Fibroblast of skin of abdomen (primary cell): ENCODE data around the gene TRAP1.

ENCODE experiments used
- DNase-seq: peaks from one replicate; pipeline ENCODE4 v3.0.0-alpha.2; 2013

TRAP1 gene

DNA sequence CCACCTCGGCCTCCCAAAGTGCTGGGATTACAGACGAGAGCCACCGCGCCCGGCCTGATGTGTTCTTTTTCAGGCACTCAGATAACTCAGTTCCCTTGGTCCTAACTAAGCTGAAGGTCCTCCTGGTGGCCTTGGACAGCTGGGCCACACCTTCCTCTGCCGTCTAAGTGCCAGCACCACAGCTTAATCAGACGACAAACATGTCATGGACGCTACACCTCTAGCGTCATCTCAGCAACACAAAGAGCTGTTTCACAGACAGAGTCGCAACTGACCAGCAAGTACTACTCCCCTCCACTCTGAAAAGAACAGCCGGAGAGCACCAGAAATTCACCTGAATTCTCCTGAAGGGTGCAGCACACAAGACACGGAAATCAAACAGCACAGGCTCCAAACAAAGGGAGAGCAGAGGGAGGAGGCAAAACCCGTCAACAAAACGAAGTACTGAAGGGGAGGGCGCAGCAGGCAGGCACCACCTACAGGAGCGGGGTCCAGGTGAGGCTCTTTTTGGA, 4.4 kb downstream of the TRAP1 start:
- DNase-seq, result no peak

DNA sequence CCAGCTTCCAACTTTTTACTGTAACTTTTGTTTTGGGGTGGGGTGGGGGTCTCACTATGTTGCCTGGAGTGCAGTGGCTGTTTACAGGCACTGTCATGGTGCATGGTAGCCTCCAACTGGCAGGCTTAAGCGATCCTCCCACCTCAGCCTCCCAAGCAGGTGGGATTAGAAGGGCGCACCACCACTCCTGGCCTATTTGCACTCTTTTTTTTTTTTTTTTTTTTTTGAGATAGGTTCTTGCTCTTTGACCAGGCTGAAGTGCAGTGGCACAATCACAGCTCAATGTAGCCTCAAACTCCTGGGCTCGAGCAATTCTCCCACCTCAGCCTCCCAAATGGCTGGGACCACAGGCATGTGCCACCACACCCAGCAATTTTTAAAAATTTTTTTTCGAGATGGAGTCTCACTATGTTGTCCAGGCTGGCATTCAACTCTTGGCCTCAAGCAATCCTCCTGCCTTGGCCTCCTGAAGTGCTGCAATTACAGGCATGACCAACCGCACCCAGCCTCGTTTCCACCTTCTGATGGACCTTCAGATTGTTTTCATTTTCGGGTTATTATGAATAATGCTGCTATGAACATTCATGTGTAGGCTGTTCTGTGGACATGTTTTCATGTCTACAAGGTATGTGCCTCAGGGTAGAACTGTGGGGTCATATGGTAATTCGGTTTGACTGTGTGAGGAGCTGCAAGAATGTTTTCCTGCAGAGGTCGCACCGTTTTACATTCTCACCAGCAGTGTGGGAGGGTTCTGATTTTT, 10.9 kb downstream of the TRAP1 start:
- no peak for DNase-seq

DNA sequence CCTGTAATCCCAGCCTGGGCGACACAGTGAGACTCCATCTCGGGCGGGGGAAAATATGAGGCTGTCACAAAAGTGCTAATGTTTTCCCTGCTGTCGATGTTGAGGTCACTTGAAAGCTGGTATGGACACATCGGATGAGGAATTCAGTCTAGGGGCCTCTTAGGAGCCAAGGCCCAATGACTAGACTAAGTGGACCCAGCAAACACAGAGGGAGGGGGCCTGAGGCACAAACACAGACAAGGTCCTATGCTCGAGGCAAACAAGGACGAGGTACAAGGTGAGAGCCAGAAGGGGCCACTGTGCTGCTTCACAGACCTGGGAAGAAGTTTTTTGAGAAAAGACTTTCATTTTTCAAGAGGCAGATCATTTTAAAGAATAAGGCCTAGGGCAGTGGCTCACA, 15.2 kb downstream of the TRAP1 start:
- no peak for DNase-seq

DNA sequence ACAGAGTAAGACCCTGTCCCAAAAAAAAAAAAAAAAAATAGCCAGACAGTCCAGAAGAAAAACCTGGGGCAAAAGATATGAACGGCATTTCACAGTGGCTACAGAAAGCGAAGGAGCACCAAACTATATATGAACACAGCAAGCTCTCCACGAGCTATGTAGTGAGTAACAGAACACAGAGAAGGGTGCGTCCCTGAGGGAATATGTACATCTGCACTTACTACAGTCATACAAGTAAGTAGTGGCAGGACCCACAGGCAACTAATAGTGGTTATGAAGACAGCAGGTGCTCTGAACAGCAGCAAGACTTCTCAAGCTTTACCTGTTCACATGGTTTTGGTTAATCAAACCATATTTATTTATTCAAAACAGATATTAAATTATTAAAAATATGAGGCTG, 15.8 kb downstream of the TRAP1 start:
- no peak for DNase-seq

DNA sequence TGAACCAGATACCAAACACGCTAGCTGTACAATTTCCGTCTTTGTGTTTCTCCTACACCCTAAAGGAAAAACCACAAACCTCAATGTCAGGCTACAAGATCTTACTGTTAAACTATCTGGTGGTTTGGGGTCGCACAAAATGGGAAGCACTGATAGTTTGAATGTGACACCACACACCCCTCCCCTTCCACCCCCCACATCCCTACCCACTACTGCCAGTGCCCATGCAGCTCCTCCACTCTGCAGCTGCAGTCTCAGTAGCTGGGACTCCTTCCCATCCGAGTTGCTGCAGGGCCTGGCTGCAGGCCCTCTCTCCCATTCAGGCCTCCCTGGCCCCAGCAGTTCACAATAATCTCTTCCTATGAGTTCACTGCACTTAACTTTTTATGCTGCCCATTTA, 18.4 kb downstream of the TRAP1 start:
- DNase-seq, result no peak

DNA sequence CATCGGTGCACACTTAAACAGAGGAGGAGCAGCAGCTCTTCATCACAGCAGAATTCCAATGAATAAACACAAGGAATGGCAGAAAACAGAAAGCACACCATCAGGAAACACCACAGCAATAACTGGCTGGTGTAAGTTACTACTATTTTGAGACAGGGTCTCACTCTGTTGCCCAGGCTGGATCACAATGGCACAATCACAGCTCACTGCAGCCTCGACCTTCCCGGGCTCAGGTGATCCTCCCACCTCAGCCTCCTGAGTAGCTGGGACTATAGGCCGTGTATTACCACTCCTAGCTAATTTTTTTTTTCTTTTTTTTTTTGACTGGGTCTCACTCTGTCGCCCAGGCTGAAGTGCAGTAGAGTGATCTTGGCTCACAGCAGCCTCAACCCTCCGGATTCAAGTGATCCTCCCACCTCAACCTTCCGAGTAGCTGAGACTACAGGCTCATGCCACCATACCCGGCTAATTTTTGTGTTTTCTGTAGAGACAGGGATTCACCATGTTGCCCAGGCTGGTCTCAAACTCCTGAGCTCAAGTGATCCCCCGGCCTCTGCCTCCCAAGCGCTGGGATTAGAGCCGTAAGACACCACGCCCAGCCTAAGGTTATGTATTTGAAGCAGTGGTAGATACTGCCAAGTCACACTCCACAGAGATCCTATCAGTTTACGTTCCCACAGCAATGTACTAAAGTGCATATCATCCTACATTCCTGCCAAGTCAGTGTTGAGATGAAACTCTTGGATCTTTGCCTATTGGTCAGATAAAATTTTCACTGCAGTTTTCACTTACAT, 20.7 kb downstream of the TRAP1 start:
- DNase-seq, result peak; percentile 71

DNA sequence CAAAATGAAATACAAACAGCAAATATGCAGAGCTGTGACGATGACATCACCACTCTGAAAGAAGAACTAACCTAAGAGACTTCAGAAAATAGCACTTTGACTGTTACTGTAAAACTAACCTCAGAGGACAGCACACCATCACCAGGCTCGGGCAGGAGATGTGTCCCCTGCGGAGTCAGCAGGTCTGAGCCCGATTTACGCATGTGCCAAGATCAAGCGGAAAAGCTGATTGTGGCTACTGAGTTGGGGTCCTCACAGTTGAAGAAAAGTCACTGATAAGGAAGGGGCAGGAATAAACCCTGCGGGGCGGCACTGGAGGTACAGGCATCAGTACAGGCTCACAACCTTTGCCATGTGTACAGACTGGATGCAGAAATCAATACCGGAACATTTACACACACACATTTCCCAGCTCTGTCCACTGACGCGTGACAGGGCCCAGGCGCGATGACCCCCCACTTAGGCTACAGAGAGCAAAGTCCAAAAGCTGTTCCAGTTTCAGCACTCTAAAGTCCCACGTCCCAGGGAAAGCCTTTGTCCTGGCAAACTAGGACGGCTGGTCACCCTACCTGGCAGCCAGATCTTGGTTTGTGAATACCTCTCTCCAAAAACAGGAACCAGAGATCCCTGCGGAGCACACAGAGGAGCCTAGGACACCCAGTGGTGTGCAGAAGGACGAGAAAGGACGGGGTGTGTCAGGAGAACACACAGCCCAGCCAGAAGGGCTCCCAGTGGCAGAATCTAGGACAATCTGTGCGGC, 21.5 kb downstream of the TRAP1 start:
- DNase-seq, result no peak

DNA sequence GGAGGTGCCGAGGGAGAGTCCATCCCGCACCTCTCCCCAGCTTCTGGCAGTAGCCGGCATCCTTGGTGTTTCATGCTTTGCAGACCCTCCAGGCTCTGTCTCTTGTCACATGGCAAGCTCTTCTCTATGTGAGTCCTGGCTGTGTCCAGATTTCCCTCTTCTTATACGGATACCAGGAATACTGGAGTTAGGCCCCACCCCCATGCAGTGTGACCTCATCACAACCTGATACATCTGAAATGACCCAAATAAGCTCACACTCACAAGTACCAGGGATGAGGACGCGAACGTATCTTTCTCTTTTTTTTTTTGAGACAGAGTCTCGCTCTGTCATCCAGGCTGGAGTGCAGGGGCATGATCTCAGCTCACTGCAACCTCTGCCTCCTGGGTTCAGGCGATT, 23.3 kb downstream of the TRAP1 start:
- no peak for DNase-seq

DNA sequence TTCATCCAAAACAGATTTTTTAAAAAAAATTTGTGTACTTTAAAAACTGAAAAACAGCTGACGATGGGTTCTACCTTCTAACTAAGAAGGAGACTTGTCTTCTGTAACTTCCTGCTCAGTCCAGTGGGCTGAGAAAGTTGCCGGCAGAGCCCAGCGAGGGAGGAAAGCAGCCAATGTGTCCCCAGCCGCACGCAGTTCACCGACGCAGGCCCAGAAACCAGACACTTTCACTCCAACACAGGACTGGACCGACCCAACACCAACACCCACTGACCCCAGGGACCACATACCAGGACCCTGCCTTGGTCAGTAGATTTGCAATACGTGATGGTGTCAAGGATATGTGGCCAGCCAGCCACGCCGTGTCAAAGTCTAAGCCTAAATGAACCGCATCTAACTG, 25.6 kb downstream of the TRAP1 start:
- no peak for DNase-seq

DNA sequence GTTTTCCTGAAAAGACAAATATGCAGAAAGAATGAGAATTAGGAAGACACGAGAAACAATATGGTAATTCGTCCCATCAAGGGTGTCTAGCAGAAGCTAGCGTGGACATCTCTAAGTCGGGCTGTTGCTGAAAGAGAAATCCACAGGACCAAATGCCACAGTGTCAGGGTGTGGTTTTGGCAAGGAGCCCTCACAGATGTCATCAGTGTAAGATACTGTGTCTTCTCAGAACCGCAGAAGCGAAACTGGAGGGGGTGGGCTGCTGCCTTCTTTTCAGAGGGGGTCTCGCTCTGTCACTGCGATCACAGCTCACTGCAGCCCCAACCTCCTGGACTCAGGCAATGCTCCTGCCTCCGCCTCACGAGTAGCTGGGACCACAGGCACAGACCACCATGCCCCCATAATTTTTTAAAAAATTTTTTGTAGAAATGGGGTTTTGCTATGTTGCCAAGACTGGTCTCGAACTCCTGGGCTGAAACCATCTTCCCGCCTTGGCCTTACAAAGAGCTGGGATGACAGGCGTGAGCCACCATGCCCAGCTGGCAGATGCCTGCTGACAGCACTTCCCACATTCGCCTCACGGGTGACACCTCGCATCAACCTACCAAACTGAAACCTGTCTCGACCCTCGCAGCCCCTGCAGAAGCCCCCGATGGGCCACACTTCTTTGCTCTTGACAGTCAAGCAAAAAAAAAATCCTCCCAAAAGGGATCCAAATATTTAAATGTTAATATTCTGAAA, 26.2 kb downstream of the TRAP1 start:
- peak; percentile 50 for DNase-seq

DNA sequence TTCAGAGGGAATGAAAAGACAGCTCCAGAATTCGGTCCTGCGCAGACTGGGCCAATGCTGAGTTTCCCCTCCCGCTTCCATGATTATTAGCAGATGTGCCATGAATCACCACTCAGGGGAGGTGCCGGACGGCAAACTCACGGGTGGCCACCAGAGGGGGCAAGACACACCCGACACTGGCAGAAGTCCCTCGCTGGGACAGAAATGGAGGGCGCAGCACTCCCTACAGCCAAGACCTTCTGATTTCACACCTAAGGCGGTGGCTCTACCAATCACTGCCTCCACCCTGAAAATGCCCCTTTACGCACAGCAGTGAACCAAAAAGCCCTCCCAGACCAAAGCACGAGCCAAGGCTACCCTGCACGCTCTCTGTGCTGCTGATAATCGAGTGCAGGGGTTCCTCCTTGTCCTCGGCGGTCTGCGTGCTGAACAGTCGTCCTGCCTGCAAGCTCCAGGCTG, 26.8 kb downstream of the TRAP1 start:
- peak; percentile 95 for DNase-seq

DNA sequence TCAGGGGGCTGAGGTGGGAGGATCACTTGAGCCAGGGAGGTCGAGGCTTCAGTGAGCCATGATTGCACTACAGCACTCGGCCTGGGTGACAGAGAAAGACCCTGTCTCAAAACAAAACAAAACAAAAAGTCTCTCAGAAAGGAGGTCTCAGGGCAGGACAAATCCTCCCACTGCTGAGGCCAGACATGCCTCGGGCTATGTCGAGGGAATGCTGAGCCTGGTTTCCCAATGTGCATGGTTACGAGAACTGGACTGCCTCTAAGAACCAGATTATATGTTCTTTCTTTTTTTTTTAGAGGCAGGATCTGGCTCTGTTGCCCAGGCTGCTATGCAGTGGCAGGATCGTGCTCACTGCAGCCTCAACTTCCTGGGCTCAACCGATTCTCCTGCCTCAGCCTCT, 27.6 kb downstream of the TRAP1 start:
- DNase-seq, result no peak

DNA sequence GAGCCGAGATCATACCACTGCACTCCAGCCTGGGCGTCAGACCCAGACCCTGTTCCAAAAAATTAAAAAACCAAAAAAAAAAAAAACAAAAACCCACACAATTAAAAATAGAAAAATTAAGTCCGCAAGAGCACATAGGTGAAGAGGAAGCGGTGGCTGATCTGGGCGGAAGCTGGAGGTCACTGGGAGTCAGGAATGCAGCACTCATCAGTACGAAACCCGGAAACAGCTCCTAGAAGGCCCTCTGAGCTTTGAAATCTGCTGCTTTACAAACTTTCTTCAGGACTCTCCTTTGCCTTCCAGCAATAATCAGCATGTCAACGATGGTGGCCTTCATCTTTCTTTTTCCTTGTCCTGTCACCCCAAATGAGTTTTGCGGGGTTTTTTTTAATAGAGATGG, 29.5 kb downstream of the TRAP1 start:
- no peak for DNase-seq

DNA sequence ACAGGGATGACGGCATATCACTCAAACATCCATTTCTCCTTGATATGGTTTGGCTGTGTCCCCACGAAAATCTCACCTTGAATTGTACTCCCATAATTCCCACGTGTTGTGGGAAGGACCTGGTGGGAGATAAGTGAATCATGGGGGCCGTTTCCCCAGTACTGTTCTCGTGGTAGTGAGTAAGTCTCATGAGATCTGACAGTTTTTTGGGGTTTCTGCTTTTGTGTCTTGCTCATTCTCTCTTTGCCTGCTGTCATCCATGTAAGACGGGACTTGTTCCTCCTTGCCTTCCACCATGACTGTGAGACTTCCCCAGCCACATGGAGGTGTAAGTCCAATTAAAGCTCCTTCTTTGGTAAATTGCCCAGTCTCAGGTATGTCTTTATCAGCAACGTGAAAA, 30.3 kb downstream of the TRAP1 start:
- DNase-seq, result no peak

DNA sequence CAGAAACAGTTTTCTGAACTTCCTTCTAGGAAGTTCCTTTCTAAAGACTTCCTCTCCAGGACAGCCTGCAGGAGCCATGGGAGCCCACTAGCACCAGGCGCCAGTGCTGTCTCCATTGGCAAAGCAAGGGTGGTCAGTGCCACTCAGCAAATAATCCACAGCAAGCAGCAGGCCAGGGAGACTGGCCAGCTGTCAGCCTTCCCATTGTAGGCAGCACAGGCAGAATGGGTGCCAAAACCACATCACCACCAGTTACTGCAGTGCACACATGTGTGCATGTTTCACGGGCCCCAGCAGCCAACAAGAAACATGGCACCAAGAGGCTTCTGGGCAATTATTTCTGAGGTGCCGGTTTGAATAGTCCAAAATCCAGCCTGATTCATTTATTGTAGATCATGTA, 36.1 kb downstream of the TRAP1 start:
- no peak for DNase-seq

DNA sequence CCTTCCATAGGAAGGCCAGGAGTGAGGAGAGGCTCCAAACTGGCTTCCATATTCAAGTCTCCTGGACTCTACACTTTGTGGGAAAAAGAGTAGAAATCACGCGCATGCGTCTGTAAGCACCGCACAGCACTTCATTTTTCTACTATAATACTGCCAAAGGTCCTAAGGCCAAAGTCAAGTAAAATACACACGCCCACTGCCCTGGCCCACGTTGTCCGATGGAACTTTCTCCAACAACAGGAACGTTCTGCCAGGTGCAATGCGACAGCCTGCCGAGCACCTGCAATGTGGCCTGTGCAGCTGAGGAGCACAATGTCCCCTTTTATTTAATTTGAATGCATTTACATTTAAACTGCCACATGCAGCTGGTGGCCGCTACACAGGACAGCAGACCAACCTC, 39.3 kb downstream of the TRAP1 start:
- DNase-seq, result no peak

DNA sequence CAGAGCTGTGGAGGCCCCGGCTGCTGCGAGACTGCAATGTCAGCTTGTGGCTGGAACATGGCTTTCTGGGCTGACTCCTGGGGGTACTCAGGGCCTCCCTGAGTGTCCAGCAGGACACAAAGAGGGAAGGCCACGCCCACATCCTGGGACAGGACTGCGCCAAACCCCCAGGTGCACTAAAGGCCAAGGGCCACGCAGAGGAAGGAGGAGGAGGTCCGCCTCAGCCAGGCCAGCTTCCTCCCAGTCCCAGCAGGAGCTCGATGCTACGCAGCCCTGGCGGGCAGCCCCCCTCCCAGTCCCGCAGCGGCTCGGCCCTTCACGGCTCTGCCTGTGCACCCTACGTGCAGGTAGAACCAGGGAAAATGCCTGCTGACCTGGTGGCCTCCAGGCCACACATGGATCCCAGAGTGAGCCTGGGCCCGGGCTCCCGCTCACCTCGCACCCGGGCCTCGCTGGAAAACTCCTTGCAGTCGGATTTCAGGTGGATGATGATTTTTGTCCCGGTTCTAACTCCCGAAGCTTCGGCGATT, 41.7 kb downstream of the TRAP1 start:
- no peak for DNase-seq

DNA sequence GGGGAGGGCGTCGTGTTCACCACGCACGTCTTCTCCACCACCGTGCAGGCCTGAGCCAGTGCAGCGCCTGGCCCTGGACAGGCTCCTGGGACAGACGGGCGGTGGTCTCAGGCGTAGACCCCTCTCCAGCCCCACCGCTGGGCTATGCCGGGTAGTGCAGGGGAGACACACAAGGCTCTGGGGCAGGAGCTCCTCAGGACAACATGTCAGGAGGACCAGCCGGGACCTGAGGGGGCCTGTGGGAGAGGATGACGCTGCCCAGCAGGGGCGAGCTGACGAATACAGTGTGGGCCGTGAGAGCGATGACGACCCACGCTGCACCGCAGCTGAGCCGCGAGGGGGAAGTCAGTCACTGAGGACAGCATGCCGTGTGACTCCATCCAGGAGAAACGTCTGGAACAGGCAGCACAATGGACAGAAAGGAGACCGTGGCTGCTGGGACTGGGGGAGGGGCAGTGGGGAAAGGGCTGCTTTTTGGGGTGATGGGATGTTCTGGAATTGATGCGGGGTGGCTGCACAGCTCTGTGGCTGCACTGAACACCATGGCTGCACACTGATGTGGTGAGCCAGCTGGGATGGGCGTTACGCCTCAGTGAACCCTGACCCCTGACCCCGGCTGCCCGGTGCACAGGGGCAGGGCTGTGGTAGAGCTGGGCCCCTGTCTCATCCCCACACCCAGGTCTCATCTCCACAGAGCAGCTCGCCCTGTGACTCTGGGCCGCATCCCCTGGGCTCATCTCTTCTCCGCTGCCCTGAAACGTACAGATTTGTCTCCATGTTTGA, 42.6 kb downstream of the TRAP1 start:
- DNase-seq, result no peak

DNA sequence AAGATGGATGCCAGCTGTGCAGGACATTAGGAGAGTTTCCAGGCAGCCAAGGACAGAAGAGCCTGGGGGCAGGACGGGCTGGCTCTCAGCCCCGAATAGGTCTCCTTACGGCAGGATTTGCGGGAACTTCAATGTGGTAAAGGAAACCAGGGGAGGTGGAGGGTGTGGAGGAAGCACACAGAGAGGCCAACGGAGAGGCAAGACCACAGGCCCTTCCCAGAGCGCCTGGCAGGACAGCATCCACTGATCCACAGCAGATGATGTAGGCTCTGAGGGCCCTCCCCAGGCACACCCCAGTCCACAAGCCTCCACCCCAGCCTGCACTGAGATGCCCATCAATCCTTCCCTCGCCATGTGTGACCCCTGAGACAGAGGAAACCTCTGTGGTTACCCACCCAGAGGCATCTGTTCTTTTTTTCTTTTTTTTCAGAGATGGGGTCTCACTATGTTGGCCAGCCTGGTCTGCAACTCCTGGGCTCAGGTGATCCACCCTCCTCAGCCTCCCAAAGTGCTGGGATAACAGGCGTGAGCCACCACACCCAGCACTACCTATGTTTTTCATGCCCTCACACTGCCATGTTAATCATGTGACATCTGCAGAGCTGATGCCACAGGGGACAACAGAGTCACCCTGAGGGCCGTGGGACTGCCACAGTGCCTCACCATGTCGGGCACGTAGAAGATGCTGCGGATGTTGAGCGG, 43.5 kb downstream of the TRAP1 start:
- DNase-seq, result no peak

DNA sequence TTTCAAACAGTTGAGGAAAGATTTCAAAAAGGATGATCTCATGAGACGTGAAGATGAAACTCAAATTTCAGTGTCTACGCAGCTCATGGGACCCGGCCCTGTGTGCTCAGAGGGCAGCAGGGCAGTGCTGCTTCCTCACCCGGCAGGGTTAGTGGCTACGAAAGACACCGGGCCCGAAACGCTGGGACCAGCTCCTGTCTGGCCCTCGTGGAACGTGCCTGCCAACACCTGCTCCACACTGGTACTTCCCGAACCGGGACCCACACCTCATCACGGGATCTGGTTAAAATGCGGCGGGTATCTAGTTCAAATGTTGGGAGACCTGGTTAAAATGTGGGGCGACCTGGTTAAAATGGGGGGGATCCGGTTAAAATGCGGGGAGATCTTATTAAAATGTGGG, 44.1 kb downstream of the TRAP1 start:
- DNase-seq, result no peak

DNA sequence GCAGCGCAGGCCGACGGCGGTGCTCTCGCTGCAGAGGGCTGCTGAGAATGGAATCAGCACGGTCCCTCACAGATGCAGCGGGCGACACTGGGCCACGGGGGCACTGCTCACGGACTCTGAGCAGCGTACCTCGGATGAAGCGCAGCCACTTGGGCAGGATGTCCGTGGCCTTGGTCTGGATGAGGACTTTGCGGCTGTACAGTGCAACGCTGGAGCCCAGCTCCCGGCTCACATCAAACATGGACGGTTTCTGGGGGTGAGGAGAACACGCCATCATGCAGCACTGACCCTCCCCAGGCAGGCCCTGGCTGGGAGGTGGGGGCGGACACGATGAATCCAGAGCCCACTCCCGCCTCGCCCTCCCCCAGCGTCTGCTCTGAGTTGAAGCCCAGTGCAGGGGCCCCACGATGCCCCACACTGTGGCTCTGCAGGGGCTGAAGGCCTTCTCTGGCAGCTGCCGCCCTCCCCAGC, 44.7 kb downstream of the TRAP1 start:
- DNase-seq, result no peak
